GM18505 (cell line): ENCODE measurements around the gene FRS2.

Source experiments
- ATAC-seq: cut with Tn5 transposase; IDR thresholded peaks from one replicate; pipeline ENCODE4 v1.9.1; 2021; ENCODE audit not compliant: unreplicated experiment
- POLR2A ChIP-seq: IDR thresholded peaks from 4 replicates; pipeline ENCODE4 v1.6.1; 2011; ENCODE audit warnings: borderline replicate concordance; ENCODE audit not compliant: insufficient read depth, insufficient read length; ENCODE audit errors: extremely low read depth

The FRS2 gene

DNA sequence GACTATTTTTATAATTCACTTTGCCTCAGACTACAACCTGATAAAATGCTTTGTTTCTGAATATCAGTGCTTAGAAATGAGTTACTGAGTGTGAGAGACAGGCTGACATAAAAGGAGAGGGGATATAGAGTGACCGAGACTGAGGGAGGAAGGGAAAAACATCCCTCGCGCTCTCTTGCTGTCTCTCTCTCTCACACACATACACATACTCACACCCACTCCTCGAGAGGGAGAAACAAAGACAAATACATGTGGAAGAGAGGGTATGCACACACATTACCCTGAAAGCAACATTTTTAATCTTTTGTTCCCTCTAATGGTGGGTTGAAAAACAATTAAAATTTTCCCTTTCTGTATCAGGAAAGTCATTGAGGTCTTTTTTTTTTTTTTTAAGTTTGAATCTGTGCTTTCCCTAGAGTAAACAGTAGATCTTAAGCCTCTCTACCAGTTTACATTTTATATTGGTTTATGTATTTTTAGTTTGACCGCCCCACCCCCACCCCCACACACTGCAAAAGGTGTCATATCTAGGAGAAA, 45.3 kb downstream of the FRS2 start:
- TF ChIP-seq POLR2A: no peak
- ATAC-seq: no peak

DNA sequence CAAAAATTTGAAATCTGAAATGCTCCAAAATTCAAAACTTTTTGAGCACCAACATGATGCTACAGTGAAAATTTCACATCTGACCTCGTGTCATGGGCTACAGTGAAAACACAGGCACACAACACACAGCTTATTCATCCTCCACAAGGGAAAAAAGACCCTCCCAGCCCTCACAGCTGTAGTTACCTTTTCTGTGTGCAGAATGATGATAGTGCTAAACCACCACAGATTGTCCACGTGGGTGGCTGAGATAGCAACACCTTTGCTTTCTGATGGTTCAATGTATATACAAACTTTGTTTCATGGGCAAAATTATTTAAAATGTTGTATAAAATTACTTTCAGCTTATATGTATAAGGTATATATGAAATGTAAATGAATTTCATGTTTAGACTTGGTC, 46.8 kb downstream of the FRS2 start:
- TF ChIP-seq POLR2A: no peak
- ATAC-seq: no peak

GRCh38 chr12:69517406-69517805, 47.2 kb downstream of the FRS2 start:
- TF ChIP-seq POLR2A: no peak
- no peak for ATAC-seq

- ATAC-seq: no peak
- TF ChIP-seq POLR2A: no peak
Measured at GRCh38 chr12:69519871-69520270, 49.7 kb downstream of the FRS2 start.

- ATAC-seq: no peak
- TF ChIP-seq POLR2A: no peak
Measured at GRCh38 chr12:69523433-69524330, 53.5 kb downstream of the FRS2 start.

DNA sequence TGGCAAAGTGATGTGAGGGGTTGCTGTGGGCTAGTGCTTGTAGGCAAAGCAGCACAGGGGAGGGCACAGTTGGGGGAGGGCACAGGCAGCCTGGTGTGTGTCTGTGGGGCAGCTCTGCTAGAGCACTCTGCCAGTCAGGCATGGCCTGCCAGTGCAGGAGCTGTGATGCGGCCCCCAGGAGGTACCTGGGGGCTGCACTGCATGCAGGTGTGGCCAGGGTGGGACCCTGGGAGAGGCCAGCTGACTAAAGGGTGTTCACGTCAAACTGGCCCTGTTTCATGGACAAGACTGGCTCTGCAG, 54.1 kb downstream of the FRS2 start:
- no peak for ATAC-seq
- TF ChIP-seq POLR2A: no peak

- no peak for ATAC-seq
- TF ChIP-seq POLR2A: no peak
Measured at GRCh38 chr12:69524755-69525469, 54.7 kb downstream of the FRS2 start.

DNA sequence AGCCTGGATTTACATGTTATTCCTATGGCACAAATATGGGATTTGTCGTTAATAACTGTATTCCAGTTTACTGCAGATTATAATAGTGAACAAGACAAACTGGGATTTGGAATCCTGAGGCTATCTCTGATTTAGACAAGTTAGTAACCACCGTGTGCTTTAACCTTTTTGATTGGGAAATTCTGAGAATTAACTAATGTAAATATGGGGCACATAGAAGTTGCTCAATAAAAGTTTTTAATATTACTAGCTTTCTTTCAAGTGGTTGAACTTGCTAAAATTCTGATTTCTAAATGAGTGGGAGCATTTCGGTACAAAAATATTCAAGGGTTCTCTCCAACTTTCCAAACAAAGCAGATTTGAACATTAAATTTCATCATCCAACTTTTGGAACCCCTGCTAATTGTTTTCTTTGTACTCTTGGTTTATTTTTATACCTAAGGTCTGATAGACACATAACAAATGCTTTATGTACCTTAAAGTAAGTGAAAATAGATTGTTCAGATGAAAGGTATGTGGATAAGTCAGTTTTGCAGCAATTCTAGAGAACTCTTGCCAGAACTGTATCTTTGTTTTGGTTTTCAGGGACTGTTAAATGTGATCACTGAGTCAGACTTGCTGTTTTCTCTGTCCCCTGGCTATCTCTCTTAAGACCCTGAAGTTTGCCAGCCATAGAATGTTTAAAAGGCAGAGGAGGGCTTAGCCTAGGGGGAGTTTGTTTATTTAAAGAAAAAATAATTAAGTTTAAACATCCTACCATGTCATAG, 57.5 kb downstream of the FRS2 start:
- TF ChIP-seq POLR2A: no peak
- ATAC-seq: no peak

DNA sequence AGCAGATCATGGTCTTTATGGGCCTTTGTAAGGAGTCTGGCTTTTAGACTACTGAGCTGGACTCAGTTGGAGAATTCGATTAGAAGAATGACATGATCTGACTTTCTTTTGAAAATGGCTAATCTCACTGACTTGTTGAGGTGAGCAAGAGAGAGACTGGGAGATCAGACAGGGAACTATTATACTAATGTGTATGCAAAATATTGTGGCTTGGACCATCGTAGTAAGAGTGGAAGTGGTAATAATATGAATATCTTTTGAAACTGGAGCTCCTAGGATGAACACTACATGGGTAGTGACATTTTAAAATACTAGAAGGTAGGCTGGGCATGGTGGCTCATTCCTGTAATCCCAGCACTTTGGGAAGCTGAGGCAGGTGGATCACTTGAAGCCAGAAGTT, 58.8 kb downstream of the FRS2 start:
- no peak for TF ChIP-seq POLR2A
- ATAC-seq: no peak

DNA sequence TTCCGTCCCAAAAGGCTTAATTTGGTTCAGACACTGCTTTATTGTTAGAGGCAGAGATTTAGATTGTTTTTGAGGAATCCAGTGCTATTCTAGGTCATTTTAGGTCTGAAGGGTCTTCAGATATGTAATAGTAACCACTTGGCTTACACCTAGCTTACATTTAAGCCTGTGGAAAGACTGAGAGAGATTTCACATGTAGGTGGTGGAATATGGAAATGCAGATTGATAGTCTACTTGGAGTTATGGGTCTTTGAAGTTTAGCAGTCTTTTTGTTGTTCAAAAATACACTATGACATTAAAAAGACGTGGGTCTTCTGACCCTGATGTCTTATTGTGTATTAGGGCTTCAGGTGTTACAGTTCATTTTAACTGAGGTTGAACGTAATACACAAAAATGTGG, 63.7 kb downstream of the FRS2 start:
- ATAC-seq: no peak
- TF ChIP-seq POLR2A: no peak

DNA sequence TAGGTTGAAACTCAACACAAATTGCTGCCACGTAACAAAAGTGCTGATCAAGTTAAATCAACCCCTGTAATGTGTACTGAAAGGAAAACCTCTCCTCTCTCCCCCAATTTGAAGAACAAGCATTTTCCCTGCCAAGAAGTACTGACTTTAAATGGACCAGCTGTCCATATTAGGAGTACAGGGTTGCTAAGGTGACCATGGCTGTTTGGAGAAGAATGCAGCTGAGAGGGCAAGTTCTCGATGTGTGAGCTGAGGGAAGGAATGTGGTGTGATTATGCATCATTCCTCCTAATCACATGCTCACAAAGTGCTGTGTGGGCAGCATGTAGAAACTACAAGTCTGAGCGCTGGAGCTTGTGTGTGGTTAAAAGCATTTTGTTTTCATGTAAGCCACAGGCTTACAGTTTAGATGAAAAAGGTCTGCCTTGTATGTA, 64.2 kb downstream of the FRS2 start:
- no peak for TF ChIP-seq POLR2A
- peak; percentile 82 for ATAC-seq

GRCh38 chr12:69540987-69541386, 70.8 kb downstream of the FRS2 start:
- no peak for ATAC-seq
- TF ChIP-seq POLR2A: no peak

DNA sequence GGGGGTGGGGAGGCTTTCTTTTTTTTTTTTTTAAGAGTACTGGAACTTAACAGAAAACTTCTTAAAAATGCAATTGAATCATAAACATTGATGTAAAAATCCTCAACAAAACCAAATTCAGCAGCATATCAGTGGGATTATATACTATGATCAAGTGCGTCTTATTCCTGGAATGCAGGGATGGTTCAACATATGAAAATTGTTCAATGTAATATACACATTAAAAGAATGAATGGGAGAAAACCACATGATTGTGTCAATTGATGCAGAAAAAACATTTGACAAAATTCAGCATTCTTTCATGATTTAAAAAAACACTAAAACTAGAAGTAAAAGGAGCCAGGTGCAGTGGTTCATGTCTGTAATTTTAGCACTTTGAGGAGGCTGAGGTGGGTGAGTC, 73.9 kb downstream of the FRS2 start:
- no peak for ATAC-seq
- TF ChIP-seq POLR2A: no peak
